Erythroblast (primary cell): ENCODE measurements around the gene COPS3.

Experiments used
- GATA1 ChIP-seq: IDR thresholded peaks from 2 replicates; pipeline ENCODE4 v1.6.1; 2011; ENCODE audit warnings: low read depth, mild to moderate bottlenecking, control low read depth, low read length, moderate library complexity
- POLR2A ChIP-seq: IDR thresholded peaks from 2 replicates; pipeline ENCODE4 v1.6.1; 2011; ENCODE audit warnings: mild to moderate bottlenecking, low read length

DNA sequence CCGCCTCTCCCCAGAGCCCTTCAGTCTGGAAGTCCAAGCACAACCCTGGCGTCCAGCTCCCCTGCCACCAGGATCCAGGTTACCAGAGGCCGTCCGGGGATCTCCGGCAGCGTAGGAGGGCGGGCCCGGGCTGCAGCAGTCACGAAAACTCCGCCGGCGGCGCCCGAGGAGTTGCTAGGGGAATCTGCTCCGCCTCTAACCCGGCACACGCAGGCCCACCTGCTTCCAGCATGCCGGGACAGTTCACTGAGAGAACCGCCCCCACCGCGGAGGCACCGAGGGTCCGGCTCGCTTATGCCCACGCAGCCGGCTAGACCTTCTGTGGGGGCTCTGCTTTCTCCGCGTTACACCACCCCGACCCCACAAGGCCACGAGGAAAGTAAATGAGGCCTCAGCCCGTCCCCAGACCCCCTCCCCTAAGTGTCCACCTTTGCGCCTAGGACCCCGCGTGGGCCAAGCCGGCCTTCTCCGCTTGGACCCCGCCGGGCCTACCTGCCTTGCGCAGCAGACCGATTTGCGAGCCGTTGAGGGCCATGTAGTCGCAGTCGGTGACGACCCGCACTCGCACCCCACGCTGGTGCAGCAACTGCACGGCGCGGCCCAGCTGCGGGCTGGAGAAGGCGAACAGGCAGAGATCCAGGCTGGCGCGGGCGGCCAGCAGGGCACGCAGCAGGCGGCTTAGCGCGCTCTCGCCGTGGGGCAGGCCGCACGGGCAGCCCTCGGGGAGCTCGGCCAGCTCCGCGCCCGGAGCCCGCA is 75.5 kb downstream of the COPS3 start:
- no peak for TF ChIP-seq POLR2A
- no peak for TF ChIP-seq GATA1
